ENCODE data around the gene TRIM15. TPM values are rescaled to one million over a fixed set of nuclear protein-coding genes. Genes with fewer than 3 reads are reported as not detected.
"Not testable (repeated sequence)": the region's sequence is repeated elsewhere in the genome, so short reads cannot be mapped to it uniquely, and the experiment has no call there.

The TRIM15 gene
- not detected in 2 replicates for total RNA-seq
- long read RNA-seq, result 0 reads

GRCh38 chr6:30163090-30163917 is at the start of gene TRIM15:
TRIM15 (plus strand) TSS chr6:30163546; CDS start chr6:30163685, 139 bp downstream.
- TF ChIP-seq, protein P1, sequence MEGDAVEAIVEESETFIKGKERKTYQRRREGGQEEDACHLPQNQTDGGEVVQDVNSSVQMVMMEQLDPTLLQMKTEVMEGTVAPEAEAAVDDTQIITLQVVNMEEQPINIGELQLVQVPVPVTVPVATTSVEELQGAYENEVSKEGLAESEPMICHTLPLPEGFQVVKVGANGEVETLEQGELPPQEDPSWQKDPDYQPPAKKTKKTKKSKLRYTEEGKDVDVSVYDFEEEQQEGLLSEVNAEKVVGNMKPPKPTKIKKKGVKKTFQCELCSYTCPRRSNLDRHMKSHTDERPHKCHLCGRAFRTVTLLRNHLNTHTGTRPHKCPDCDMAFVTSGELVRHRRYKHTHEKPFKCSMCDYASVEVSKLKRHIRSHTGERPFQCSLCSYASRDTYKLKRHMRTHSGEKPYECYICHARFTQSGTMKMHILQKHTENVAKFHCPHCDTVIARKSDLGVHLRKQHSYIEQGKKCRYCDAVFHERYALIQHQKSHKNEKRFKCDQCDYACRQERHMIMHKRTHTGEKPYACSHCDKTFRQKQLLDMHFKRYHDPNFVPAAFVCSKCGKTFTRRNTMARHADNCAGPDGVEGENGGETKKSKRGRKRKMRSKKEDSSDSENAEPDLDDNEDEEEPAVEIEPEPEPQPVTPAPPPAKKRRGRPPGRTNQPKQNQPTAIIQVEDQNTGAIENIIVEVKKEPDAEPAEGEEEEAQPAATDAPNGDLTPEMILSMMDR (conservative IDR thresholded peaks at IDR 0.05), result no peak
- Mint-ChIP-seq H3K9me3 (no peaks in the 10 kb centered on the region), H3K4me3 (no peak within 1 kb of the TSS), H3K27me3 (ENCODE audit: low read depth) (peaks cover 73% of the 10 kb centered on the region), H3K36me3 (ENCODE audit: low read depth) (no peaks in the 10 kb centered on the region), H3K27ac (ENCODE audit: unreplicated experiment) (no peak within 1 kb of the TSS), H3K4me1 (no peaks in the 10 kb centered on the region)
- DNase-seq (ENCODE audit: low read depth, low spot score), result no peak

GRCh38 chr6:30113841-30114240 is 49.5 kb upstream of the TRIM15 start:
- Mint-ChIP-seq H3K4me1 (no peaks in the 10 kb centered on the region), H3K4me3 (no peak overlapping the region), H3K36me3 (ENCODE audit: low read depth) (no peaks in the 10 kb centered on the region), H3K9me3 (no peaks in the 10 kb centered on the region), H3K27me3 (ENCODE audit: low read depth) (peaks cover 74% of the 10 kb centered on the region), H3K27ac (ENCODE audit: unreplicated experiment) (no peak overlapping the region)
- TF ChIP-seq, protein P1 (conservative IDR thresholded peaks at IDR 0.05), result no peak
- no peak for DNase-seq (ENCODE audit: low read depth, low spot score)

- TF ChIP-seq, protein P1 (conservative IDR thresholded peaks at IDR 0.05), result peak; percentile 52
- no peak for DNase-seq (ENCODE audit: low read depth, low spot score)
- Mint-ChIP-seq H3K27ac (ENCODE audit: unreplicated experiment) (no peak overlapping the region), H3K4me3 (no peak overlapping the region), H3K36me3 (ENCODE audit: low read depth) (no peaks in the 10 kb centered on the region), H3K27me3 (ENCODE audit: low read depth) (peaks cover 78% of the 10 kb centered on the region), H3K9me3 (no peaks in the 10 kb centered on the region), H3K4me1 (no peaks in the 10 kb centered on the region)
Measured at GRCh38 chr6:30116724-30117123, 46.6 kb upstream of the TRIM15 start.

- DNase-seq (ENCODE audit: low read depth, low spot score); H3K27ac Mint-ChIP-seq (ENCODE audit: unreplicated experiment): not testable (repeated sequence)
Measured at GRCh38 chr6:30118691-30119090, 44.7 kb upstream of the TRIM15 start.

GRCh38 chr6:30121446-30122366 is 41.6 kb upstream of the TRIM15 start:
- H3K4me1 Mint-ChIP-seq, result no peaks in the 10 kb centered on the region
- H3K27ac Mint-ChIP-seq (ENCODE audit: unreplicated experiment), result no peak overlapping the region
- DNase-seq (ENCODE audit: low read depth, low spot score), result no peak
- TF ChIP-seq, protein P1 (conservative IDR thresholded peaks at IDR 0.05), result no peak
- no peaks in the 10 kb centered on the region for H3K9me3 Mint-ChIP-seq
- H3K36me3 Mint-ChIP-seq (ENCODE audit: low read depth), result no peaks in the 10 kb centered on the region
- H3K27me3 Mint-ChIP-seq (ENCODE audit: low read depth), result peaks cover 76% of the 10 kb centered on the region
- H3K4me3 Mint-ChIP-seq, result no peak overlapping the region

More at GRCh38 chr6:30118691-30119090, 44.7 kb upstream of the TRIM15 start:
- not testable (repeated sequence) for H3K4me1 Mint-ChIP-seq; H3K4me3 Mint-ChIP-seq; H3K36me3 Mint-ChIP-seq (ENCODE audit: low read depth); H3K9me3 Mint-ChIP-seq
- H3K27me3 Mint-ChIP-seq (ENCODE audit: low read depth), result peaks cover 75% of the 10 kb centered on the region
